ENCODE data around the gene KXD1. TPM values are rescaled to one million over a fixed set of nuclear protein-coding genes. Genes with fewer than 3 reads are reported as not detected.

Gene KXD1
- total RNA-seq, 1 experiment from 2014 or later = 138 TPM

- H3K27me3 ChIP-seq (ENCODE audit: insufficient read depth, low read length) = no peaks in the 10 kb centered on the region
- no peak overlapping the region for H3K4ac ChIP-seq (ENCODE audit: low read depth, low read length)
- no peak overlapping the region for H3K9ac ChIP-seq (ENCODE audit: extremely low read depth, insufficient read length, low read length)
- H2BK12ac ChIP-seq (ENCODE audit: insufficient read length, low read depth, low read length) = no peak overlapping the region
- H3K4me3 Mint-ChIP-seq = peak overlapping the region; percentile 43 to 77; a peak in 3 of 5 replicates
- no peaks in the 10 kb centered on the region for H3K79me1 ChIP-seq (ENCODE audit: insufficient read depth, low read depth, low read length, poor library complexity, severe bottlenecking)
- no peaks in the 10 kb centered on the region for H3K9me3 ChIP-seq (ENCODE audit: control insufficient read depth, low read depth, low read length)
- H3K27ac ChIP-seq (ENCODE audit: insufficient read length, low read depth, low read length) = no peak overlapping the region
- no peak overlapping the region for H3K56ac ChIP-seq (ENCODE audit: insufficient read length, low read depth, low read length)
- H3K36me3 Mint-ChIP-seq (ENCODE audit: insufficient read depth in 1 of 3, low read depth in 3 of 3) = peaks cover 3 to 13% (median 5%) of the 10 kb centered on the region in 3 experiments; a peak in 6 of 7 replicates
- no peak overlapping the region for H2BK20ac ChIP-seq (ENCODE audit: low read depth, low read length, poor library complexity, severe bottlenecking)
- peaks cover 15% of the 10 kb centered on the region for H3K23me2 ChIP-seq (ENCODE audit: insufficient read length, low read depth, low read length, poor library complexity, severe bottlenecking)
- no peak overlapping the region for H4K8ac ChIP-seq (replicated peaks; ENCODE audit: insufficient read length, low read depth, low read length)
- DNase-seq = no peak
- H2AK5ac ChIP-seq (ENCODE audit: insufficient read length, low read length) = no peak overlapping the region
- H2BK120ac ChIP-seq (ENCODE audit: low read depth, low read length, poor library complexity, severe bottlenecking) = no peak overlapping the region
- peak overlapping the region in 1 of 3 experiments; percentile 42; a peak in 2 of 7 replicates for H3K27ac Mint-ChIP-seq
- H3K18ac ChIP-seq (ENCODE audit: insufficient read length, low read depth, low read length) = no peak overlapping the region
- H2BK5ac ChIP-seq (ENCODE audit: insufficient read length, low read length) = no peak overlapping the region
- peaks cover 7% of the 10 kb centered on the region for H3K27me3 Mint-ChIP-seq (ENCODE audit: low read depth)
- WGBS (ENCODE audit: extremely low coverage, insufficient read length, low lambda C conversion rate) = no CpG with 5 or more reads among the region's 12 CpGs
- H2BK15ac ChIP-seq (ENCODE audit: low read depth, low read length) = no peak overlapping the region
- H3K9me3 Mint-ChIP-seq = no peaks in the 10 kb centered on the region; a peak in 1 of 5 replicates
- TF ChIP-seq CTCF (conservative IDR thresholded peaks at IDR 0.05) = no peak
- no peak overlapping the region for H3K14ac ChIP-seq (ENCODE audit: insufficient read depth, low read length)
- H3T11ph ChIP-seq (ENCODE audit: low read length) = no peak overlapping the region
- no peaks in the 10 kb centered on the region for H4K20me1 ChIP-seq (ENCODE audit: control insufficient read depth, insufficient read depth, insufficient read length)
- no peak overlapping the region for H4K5ac ChIP-seq (ENCODE audit: insufficient read length, low read depth, low read length)
- H2AFZ ChIP-seq (ENCODE audit: low read length) = no peak overlapping the region
- H3K79me2 ChIP-seq (ENCODE audit: insufficient read depth, low read length) = no peaks in the 10 kb centered on the region
- H3K23ac ChIP-seq (ENCODE audit: insufficient read length, low read depth, low read length) = no peak overlapping the region
- H3K4me1 Mint-ChIP-seq = peaks cover 20 to 22% of the 10 kb centered on the region in 2 experiments
- H3K4me2 ChIP-seq (ENCODE audit: insufficient read depth, insufficient read length, low read length) = no peak overlapping the region
- H3K4me1 ChIP-seq (ENCODE audit: insufficient read depth, low read length) = peaks cover 2% of the 10 kb centered on the region; the same call in 1 of the 2 replicates
- H4K91ac ChIP-seq (ENCODE audit: insufficient read length, low read depth, low read length) = no peak overlapping the region
Measured at GRCh38 chr19:18587561-18587960, 29.9 kb downstream of the KXD1 start.
